Measurements from ENCODE around the gene KCNH5. TPM values are rescaled to one million over a fixed set of nuclear protein-coding genes. Genes with fewer than 3 reads are reported as not detected.

Gene KCNH5
- total and polyA plus RNA-seq, 2 of the 13 experiments (the other 11 are each of a cell fraction or from before 2014, with no cell fraction given), result not detected

DNA sequence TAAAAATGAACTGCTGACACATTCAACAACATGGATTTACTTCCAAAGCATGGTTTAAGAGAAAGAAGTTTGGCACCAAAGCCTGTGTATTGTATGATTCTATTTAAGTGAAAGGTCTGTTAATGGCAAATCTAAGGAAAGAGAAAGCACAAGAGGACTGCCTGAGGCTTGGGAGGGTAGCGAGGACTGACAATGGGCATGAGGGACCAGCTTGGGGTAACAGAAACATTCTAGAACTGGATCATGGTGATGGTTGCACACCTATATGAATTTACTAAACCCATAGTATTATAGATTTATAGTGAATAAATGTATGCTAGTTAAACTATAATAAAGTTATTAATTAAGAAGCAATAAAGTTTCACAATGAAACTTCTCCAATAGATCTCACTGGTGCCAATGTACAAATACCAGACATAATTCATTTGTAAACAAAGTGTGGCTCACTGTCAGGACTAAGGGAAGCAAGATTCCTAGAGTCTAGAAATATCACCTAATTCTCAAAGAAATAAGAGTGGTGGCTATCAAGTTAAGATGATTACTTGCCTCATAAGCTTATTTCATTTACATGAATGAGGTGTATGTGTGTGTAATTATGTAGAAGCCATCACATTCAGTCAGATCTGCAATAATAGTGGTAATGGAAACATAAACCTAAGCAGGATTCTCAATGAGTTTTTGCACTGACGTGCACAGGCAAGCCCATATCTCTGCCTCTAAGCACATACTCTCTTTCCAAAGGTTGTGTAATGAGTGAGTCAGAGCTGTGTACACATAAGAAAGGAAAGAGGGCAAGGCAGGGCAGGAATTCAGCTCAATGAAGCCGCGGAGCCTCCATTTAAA, 353.4 kb downstream of the KCNH5 start (continued):
- TF ChIP-seq ZZZ3 (CRISPR knock-in tag; IDR thresholded peaks at IDR 0.05; ENCODE audit: borderline replicate concordance) (no peak), ZFAT (CRISPR knock-in tag; conservative IDR thresholded peaks at IDR 0.05) (no peak), CAMTA2 (CRISPR knock-in tag; IDR thresholded peaks at IDR 0.05; ENCODE audit: borderline replicate concordance) (no peak), IKZF1 (IDR thresholded peaks at IDR 0.05) (no peak), KAT7 (CRISPR knock-in tag; IDR thresholded peaks at IDR 0.05; ENCODE audit: borderline replicate concordance) (no peak), ZNF562 (CRISPR knock-in tag; IDR thresholded peaks at IDR 0.05; ENCODE audit: borderline replicate concordance) (no peak), ZFP36L1 (CRISPR knock-in tag; IDR thresholded peaks at IDR 0.05) (no peak), SMYD3 (CRISPR knock-in tag; IDR thresholded peaks at IDR 0.05) (no peak), ZFP41 (CRISPR knock-in tag; IDR thresholded peaks at IDR 0.05; ENCODE audit: borderline replicate concordance) (no peak), HNRNPH1 (optimal IDR thresholded peaks at IDR 0.05; ENCODE audit: low read depth, low read length) (no peak), GATAD1 (CRISPR knock-in tag; IDR thresholded peaks at IDR 0.05) (peak; percentile 65; the same call in 1 of the 2 replicates), MBD4 (IDR thresholded peaks at IDR 0.05; ENCODE audit: borderline replicate concordance, low read length) (peak; percentile 67; the same call in 1 of the 2 replicates), SRSF4 (IDR thresholded peaks at IDR 0.05; ENCODE audit: low read depth, low read length, poor library complexity, severe bottlenecking) (no peak), RELA (CRISPR knock-in tag; IDR thresholded peaks at IDR 0.05) (no peak), BCL6 (CRISPR knock-in tag; IDR thresholded peaks at IDR 0.05) (peak; percentile 90)
- TF ChIP-seq, protein P1, sequence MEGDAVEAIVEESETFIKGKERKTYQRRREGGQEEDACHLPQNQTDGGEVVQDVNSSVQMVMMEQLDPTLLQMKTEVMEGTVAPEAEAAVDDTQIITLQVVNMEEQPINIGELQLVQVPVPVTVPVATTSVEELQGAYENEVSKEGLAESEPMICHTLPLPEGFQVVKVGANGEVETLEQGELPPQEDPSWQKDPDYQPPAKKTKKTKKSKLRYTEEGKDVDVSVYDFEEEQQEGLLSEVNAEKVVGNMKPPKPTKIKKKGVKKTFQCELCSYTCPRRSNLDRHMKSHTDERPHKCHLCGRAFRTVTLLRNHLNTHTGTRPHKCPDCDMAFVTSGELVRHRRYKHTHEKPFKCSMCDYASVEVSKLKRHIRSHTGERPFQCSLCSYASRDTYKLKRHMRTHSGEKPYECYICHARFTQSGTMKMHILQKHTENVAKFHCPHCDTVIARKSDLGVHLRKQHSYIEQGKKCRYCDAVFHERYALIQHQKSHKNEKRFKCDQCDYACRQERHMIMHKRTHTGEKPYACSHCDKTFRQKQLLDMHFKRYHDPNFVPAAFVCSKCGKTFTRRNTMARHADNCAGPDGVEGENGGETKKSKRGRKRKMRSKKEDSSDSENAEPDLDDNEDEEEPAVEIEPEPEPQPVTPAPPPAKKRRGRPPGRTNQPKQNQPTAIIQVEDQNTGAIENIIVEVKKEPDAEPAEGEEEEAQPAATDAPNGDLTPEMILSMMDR (CRISPR knock-in tag; IDR thresholded peaks at IDR 0.05), result no peak
- TF ChIP-seq, protein P2, sequence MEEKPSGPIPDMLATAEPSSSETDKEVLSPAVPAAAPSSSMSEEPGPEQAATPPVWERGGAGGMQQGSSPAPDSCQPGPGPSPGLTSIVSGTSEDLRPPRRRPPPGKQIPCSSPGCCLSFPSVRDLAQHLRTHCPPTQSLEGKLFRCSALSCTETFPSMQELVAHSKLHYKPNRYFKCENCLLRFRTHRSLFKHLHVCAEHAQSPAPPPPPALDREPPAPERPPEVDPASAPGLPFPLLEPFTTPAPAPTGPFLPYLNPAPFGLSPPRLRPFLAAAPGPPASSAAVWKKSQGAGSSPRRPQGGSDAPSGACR (CRISPR knock-in tag; IDR thresholded peaks at IDR 0.05), result no peak
- TF ChIP-seq, protein P3, sequence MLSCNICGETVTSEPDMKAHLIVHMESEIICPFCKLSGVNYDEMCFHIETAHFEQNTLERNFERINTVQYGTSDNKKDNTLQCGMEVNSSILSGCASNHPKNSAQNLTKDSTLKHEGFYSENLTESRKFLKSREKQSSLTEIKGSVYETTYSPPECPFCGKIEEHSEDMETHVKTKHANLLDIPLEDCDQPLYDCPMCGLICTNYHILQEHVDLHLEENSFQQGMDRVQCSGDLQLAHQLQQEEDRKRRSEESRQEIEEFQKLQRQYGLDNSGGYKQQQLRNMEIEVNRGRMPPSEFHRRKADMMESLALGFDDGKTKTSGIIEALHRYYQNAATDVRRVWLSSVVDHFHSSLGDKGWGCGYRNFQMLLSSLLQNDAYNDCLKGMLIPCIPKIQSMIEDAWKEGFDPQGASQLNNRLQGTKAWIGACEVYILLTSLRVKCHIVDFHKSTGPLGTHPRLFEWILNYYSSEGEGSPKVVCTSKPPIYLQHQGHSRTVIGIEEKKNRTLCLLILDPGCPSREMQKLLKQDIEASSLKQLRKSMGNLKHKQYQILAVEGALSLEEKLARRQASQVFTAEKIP (CRISPR knock-in tag; IDR thresholded peaks at IDR 0.05; ENCODE audit: borderline replicate concordance), result no peak
- TF ChIP-seq, protein P4, sequence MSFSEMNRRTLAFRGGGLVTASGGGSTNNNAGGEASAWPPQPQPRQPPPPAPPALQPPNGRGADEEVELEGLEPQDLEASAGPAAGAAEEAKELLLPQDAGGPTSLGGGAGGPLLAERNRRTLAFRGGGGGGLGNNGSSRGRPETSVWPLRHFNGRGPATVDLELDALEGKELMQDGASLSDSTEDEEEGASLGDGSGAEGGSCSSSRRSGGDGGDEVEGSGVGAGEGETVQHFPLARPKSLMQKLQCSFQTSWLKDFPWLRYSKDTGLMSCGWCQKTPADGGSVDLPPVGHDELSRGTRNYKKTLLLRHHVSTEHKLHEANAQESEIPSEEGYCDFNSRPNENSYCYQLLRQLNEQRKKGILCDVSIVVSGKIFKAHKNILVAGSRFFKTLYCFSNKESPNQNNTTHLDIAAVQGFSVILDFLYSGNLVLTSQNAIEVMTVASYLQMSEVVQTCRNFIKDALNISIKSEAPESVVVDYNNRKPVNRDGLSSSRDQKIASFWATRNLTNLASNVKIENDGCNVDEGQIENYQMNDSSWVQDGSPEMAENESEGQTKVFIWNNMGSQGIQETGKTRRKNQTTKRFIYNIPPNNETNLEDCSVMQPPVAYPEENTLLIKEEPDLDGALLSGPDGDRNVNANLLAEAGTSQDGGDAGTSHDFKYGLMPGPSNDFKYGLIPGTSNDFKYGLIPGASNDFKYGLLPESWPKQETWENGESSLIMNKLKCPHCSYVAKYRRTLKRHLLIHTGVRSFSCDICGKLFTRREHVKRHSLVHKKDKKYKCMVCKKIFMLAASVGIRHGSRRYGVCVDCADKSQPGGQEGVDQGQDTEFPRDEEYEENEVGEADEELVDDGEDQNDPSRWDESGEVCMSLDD (CRISPR knock-in tag; IDR thresholded peaks at IDR 0.05; ENCODE audit: borderline replicate concordance), result no peak
- TF ChIP-seq, protein P5, sequence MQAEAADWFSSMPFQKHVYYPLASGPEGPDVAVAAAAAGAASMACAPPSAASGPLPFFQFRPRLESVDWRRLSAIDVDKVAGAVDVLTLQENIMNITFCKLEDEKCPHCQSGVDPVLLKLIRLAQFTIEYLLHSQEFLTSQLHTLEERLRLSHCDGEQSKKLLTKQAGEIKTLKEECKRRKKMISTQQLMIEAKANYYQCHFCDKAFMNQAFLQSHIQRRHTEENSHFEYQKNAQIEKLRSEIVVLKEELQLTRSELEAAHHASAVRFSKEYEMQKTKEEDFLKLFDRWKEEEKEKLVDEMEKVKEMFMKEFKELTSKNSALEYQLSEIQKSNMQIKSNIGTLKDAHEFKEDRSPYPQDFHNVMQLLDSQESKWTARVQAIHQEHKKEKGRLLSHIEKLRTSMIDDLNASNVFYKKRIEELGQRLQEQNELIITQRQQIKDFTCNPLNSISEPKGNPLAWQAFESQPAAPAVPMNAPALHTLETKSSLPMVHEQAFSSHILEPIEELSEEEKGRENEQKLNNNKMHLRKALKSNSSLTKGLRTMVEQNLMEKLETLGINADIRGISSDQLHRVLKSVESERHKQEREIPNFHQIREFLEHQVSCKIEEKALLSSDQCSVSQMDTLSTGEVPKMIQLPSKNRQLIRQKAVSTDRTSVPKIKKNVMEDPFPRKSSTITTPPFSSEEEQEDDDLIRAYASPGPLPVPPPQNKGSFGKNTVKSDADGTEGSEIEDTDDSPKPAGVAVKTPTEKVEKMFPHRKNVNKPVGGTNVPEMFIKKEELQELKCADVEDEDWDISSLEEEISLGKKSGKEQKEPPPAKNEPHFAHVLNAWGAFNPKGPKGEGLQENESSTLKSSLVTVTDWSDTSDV (CRISPR knock-in tag; IDR thresholded peaks at IDR 0.05), result no peak
